Osteocyte (in vitro differentiated cells): Measurements from ENCODE around the gene ANKRD34B. TPM values are rescaled to one million over a fixed set of nuclear protein-coding genes. Genes with fewer than 3 reads are reported as not detected.

Source experiments
- DNase-seq: peaks from one replicate; pipeline ENCODE4 v3.0.0; 2021; ENCODE audit warnings: mixed read lengths; ENCODE audit not compliant: unreplicated experiment; ENCODE audit errors: extremely low spot score
- H3K27ac Mint-ChIP-seq: one replicate; pipeline ENCODE4 v1.8.0; 2021; ENCODE audit warnings: mild to moderate bottlenecking, mixed read lengths; ENCODE audit not compliant: unreplicated experiment
- H3K27me3 Mint-ChIP-seq: one replicate; pipeline ENCODE4 v1.8.0; 2021; ENCODE audit warnings: mixed read lengths; ENCODE audit not compliant: unreplicated experiment
- H3K36me3 Mint-ChIP-seq: one replicate; pipeline ENCODE4 v1.8.0; 2021; ENCODE audit warnings: mixed read lengths; ENCODE audit not compliant: unreplicated experiment
- H3K4me1 Mint-ChIP-seq: one replicate; pipeline ENCODE4 v1.8.0; 2021; ENCODE audit warnings: mixed read lengths; ENCODE audit not compliant: unreplicated experiment
- H3K4me3 Mint-ChIP-seq: one replicate; pipeline ENCODE4 v1.8.0; 2021; ENCODE audit warnings: mild to moderate bottlenecking, moderate library complexity, mixed read lengths; ENCODE audit not compliant: unreplicated experiment
- H3K9me3 Mint-ChIP-seq: one replicate; pipeline ENCODE4 v1.8.0; 2021; ENCODE audit warnings: mixed read lengths; ENCODE audit not compliant: unreplicated experiment
- total RNA-seq: library from RNA; stranded (reverse); gene quantifications from 2 replicates; pipeline ENCODE4 v1.2.1, GENCODE V29; 2021
- TF ChIP-seq, protein P1 (sequence below): fragments of 200-600 bp; sonication (generic); IDR thresholded peaks from 2 replicates; pipeline ENCODE4 v1.5.0; 2021; ENCODE audit warnings: antibody characterized with exemption, mild to moderate bottlenecking, moderate library complexity

Gene ANKRD34B
- total RNA-seq, 1 donor from 2014 or later: not detected

DNA sequence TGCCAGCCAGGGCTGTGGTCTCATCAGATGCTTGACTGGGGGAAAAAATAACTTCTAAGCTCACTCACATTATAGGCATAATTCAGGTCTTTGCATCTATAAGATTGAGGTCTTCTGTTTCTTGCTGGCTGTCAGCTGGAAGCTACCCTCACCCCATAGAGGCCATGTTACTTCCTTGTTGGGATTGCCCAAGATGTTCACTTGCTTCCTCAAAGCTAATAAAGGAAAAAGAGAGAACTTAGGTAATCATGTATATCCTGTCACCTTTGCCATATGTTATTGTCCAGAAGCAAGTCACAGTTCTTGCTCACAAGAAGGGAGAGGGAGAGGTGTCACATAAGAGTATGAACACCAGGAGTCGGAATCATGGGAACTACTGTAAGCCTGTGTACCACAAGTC is 38.7 kb upstream of the ANKRD34B start:
- peaks cover 9% of the 10 kb centered on the region for H3K9me3 Mint-ChIP-seq
- H3K27ac Mint-ChIP-seq: no peak overlapping the region
- no peak for DNase-seq
- H3K4me1 Mint-ChIP-seq: no peaks in the 10 kb centered on the region
- TF ChIP-seq, protein P1, sequence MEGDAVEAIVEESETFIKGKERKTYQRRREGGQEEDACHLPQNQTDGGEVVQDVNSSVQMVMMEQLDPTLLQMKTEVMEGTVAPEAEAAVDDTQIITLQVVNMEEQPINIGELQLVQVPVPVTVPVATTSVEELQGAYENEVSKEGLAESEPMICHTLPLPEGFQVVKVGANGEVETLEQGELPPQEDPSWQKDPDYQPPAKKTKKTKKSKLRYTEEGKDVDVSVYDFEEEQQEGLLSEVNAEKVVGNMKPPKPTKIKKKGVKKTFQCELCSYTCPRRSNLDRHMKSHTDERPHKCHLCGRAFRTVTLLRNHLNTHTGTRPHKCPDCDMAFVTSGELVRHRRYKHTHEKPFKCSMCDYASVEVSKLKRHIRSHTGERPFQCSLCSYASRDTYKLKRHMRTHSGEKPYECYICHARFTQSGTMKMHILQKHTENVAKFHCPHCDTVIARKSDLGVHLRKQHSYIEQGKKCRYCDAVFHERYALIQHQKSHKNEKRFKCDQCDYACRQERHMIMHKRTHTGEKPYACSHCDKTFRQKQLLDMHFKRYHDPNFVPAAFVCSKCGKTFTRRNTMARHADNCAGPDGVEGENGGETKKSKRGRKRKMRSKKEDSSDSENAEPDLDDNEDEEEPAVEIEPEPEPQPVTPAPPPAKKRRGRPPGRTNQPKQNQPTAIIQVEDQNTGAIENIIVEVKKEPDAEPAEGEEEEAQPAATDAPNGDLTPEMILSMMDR: no peak
- no peaks in the 10 kb centered on the region for H3K36me3 Mint-ChIP-seq
- no peak overlapping the region for H3K4me3 Mint-ChIP-seq
- no peaks in the 10 kb centered on the region for H3K27me3 Mint-ChIP-seq

DNA sequence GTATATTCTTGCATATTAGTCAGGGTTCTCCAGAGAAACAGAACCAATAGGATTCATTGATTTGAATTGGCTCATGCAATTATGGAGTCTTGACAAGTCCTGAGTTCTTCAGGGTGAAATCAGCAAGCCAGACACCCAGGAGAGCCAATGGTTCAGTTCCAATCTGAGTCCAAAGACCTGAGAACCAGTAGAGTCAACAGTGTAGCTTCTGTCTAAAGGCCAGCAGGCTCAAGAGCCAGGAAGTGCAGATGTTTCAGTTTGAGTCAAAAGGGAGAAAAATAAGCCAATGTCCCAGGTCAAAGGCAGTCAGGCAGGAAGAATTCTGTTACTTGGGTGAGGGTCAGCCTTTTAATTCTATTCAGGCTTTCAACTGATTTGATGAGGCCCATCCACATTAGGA is 37.8 kb upstream of the ANKRD34B start:
- Mint-ChIP-seq H3K4me1 (no peaks in the 10 kb centered on the region), H3K4me3 (no peak overlapping the region), H3K27me3 (no peaks in the 10 kb centered on the region), H3K9me3 (peaks cover 9% of the 10 kb centered on the region), H3K27ac (no peak overlapping the region), H3K36me3 (no peaks in the 10 kb centered on the region)
- TF ChIP-seq, protein P1: no peak
- DNase-seq: no peak

DNA sequence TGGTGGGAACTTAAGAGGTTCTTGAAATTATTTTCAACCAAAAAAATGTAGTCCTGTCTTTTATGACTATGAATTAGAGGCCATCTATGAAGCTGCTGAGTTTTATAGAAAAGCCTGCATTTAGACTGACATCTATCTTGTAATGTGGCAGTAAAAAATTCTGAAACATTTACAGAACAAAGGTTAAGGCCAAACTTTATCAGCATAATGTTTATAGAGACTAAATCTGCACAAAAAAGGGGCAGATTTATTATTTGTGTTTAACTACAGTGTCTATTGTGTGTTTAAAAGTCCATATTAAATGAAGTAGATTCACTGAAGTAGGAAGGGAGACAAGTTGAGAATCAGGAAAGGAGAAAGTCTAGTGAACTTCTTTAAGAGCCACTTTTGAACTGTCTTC is 37.3 kb upstream of the ANKRD34B start:
- Mint-ChIP-seq H3K9me3 (peaks cover 9% of the 10 kb centered on the region), H3K4me3 (no peak overlapping the region), H3K36me3 (no peaks in the 10 kb centered on the region), H3K4me1 (no peaks in the 10 kb centered on the region), H3K27me3 (no peaks in the 10 kb centered on the region), H3K27ac (no peak overlapping the region)
- TF ChIP-seq, protein P1: no peak
- no peak for DNase-seq

DNA sequence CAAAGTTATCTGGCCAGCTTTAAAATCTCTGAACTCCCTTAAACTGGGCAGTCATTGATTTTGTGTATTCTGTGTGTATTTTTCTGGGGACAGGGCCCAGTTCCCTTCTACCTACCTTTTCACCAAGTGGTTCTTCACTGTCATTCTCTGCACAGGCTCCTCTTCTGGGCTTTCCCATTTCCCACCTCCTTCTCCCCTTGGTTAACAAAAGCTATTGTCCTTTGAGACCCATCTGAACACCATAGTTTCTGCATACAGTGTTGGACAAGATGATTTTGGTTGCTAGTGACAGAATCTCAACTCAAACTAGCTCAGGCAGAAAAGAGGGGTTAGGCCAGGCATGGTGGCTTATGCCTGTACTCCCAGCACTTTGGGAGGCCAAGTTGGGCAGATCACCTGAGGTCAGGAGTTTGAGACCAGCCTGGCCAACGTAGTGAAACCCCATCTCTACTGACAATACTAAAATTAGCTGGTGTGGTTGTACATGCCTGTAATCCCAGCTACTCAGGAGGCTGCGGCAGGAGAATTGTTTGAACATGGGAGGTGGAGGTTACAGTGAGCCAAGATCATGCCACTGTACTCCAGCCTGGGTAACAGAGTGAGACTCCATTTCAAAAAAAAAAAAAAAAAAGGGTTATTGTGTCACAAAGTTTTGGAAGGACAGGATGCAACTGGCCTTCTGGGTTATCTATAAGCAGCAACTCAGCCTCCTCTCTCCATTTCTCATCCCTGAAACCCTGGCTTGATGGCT is 31.0 kb upstream of the ANKRD34B start:
- TF ChIP-seq, protein P1: no peak
- H3K27ac Mint-ChIP-seq: no peak overlapping the region
- H3K36me3 Mint-ChIP-seq: no peaks in the 10 kb centered on the region
- no peak overlapping the region for H3K4me3 Mint-ChIP-seq
- H3K27me3 Mint-ChIP-seq: peaks cover 4% of the 10 kb centered on the region
- no peaks in the 10 kb centered on the region for H3K4me1 Mint-ChIP-seq
- DNase-seq: no peak
- no peaks in the 10 kb centered on the region for H3K9me3 Mint-ChIP-seq

DNA sequence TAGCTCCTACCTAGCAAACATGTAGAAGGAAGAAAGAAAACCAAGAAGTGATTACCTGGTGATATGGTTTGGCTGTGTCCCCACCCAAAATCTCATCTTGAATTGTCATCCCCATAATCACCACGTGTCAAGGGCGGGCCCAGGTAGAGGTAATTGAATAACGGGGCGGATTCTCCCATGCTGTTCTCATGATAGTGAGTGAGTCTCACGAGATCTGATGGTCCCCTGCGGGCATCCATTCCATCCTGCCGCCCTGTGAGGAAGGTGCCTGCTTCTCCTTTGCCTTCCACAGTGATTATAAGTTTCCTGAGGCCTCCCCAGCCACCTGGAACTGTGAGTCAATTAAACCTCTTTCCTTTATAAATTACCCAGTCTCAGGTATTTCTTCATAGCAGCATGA is 27.4 kb upstream of the ANKRD34B start:
- TF ChIP-seq, protein P1: no peak
- Mint-ChIP-seq H3K27ac (no peak overlapping the region), H3K27me3 (peaks cover 4% of the 10 kb centered on the region), H3K36me3 (no peaks in the 10 kb centered on the region), H3K9me3 (no peaks in the 10 kb centered on the region), H3K4me3 (no peak overlapping the region), H3K4me1 (no peaks in the 10 kb centered on the region)
- DNase-seq: no peak
